AG04449 (cell line): ENCODE results near the gene ANP32E.

ENCODE experiments used
- CTCF ChIA-PET: fragments of 350-600 bp; formaldehyde crosslinking; extraction: SDS; loops from one replicate; lab custom pipeline; 2021; ENCODE audit warnings: antibody characterized with exemption; lab: Yijun Ruan, JAX
- POLR2A ChIA-PET: fragments of 400-600, 350-600 bp; formaldehyde crosslinking; extraction: SDS; loops from one replicate; lab custom pipeline; 2020; ENCODE audit warnings: antibody characterized with exemption, inconsistent platforms; lab: Yijun Ruan, JAX
- DNase-seq: peaks from one replicate; pipeline ENCODE4 v3.0.0-alpha.2; 2010; ENCODE audit warnings: low read depth, low spot score
- H3K4me3 ChIP-seq: 2 replicates; pipeline ENCODE4 v1.5.1; 2011; ENCODE audit warnings: low read depth, mild to moderate bottlenecking, control low read depth, low read length
- CTCF ChIP-seq: IDR thresholded peaks from one replicate; pipeline ENCODE4 v1.5.1; 2011; ENCODE audit warnings: mild to moderate bottlenecking, moderate library complexity, low read length, control low read depth, inconsistent platforms; ENCODE audit not compliant: insufficient read depth; ENCODE audit errors: missing control alignments

The ANP32E gene

GRCh38 chr1:150268340-150268704 lies 32.4 kb upstream of the ANP32E start:
- DNase-seq = no peak
- H3K4me3 ChIP-seq = peak overlapping the region; percentile 91
- ChIA-PET POLR2A (interaction anchor here (1.2 to 1.3 kb wide), 2 partner anchors 12 to 311 kb away, joined by 3 to 5 read pairs; partner anchors contain the start of gene MCL1), CTCF (interaction anchor here (1.0 to 22.1 kb wide), 3 partner anchors 12 to 13 kb away, joined by 4 to 623 read pairs (median 84); partner anchors contain the start of genes CA14 and CIART)
- TF ChIP-seq CTCF = no peak

GRCh38 chr1:150267896-150268295 lies 32.0 kb upstream of the ANP32E start:
- no peak for TF ChIP-seq CTCF
- ChIA-PET POLR2A (no interaction called here), CTCF (interaction anchor here (1.0 to 22.1 kb wide), 2 partner anchors 12 to 13 kb away, joined by 4 to 623 read pairs; partner anchors contain the start of gene CA14)
- DNase-seq = no peak
- H3K4me3 ChIP-seq = peak overlapping the region; percentile 91

GRCh38 chr1:150263549-150263948 lies 27.6 kb upstream of the ANP32E start:
- no peak for DNase-seq
- CTCF ChIA-PET = interaction anchor here (4.0 to 16.5 kb wide), 2 partner anchors 8 to 15 kb away, joined by 26 to 623 read pairs; partner anchors contain the start of genes APH1A, C1orf54 and CIART
- no peak for TF ChIP-seq CTCF
- POLR2A ChIA-PET = interaction anchor here (0.6 kb wide), 1 partner anchor 16 kb away, joined by 4 read pairs; no protein-coding TSS in a partner anchor
- no peak overlapping the region for H3K4me3 ChIP-seq

GRCh38 chr1:150262388-150263320 lies 26.7 kb upstream of the ANP32E start:
- H3K4me3 ChIP-seq = no peak overlapping the region
- DNase-seq = no peak
- CTCF ChIA-PET = interaction anchor here (4.0 to 16.5 kb wide), 2 partner anchors 7 to 16 kb away, joined by 26 to 623 read pairs; partner anchors contain the start of genes APH1A, C1orf54 and CIART
- POLR2A ChIA-PET = no interaction called here
- TF ChIP-seq CTCF = no peak

- ChIA-PET POLR2A (no interaction called here), CTCF (interaction anchor here (1.7 to 16.5 kb wide), 2 partner anchors 11 to 17 kb away, joined by 9 to 623 read pairs; partner anchors contain the start of genes APH1A, C1orf54 and CIART)
- no peak for TF ChIP-seq CTCF
- DNase-seq = no peak
- H3K4me3 ChIP-seq = no peak overlapping the region
Observed at GRCh38 chr1:150261367-150261766, 25.5 kb upstream of the ANP32E start.
